Astrocyte (in vitro differentiated cells and primary cell): ENCODE measurements around the gene MCAM. TPM values are rescaled to one million over a fixed set of nuclear protein-coding genes. Genes with fewer than 3 reads are reported as not detected.
A peak's percentile ranks its signal among the peaks of the same experiment; 100 is the strongest.

Experiments
- DNase-seq: peaks from one replicate; pipeline ENCODE4 v3.0.0-alpha.2; 2010; ENCODE audit warnings: low read depth
- FAIRE-seq: peaks from 2 replicates; lab custom pipeline; 2011; peaks lifted over from hg19 to GRCh38; lab: Jason Lieb, UNC
- H2AFZ ChIP-seq: 2 replicates; pipeline ENCODE4 v1.6.0; 2012; ENCODE audit warnings: low read depth, low read length, inconsistent platforms
- H3K27ac ChIP-seq: 2 replicates; pipeline ENCODE4 v1.5.1; 2011; ENCODE audit warnings: low read depth, low read length, inconsistent platforms
- H3K27me3 ChIP-seq: 2 replicates; pipeline ENCODE4 v1.6.0; 2011; ENCODE audit warnings: low read length, inconsistent platforms; ENCODE audit not compliant: insufficient read depth
- H3K36me3 ChIP-seq: 2 replicates; pipeline ENCODE4 v1.5.1; 2011; ENCODE audit warnings: low read length, inconsistent platforms; ENCODE audit not compliant: insufficient read depth
- H3K4me1 ChIP-seq: 2 replicates; pipeline ENCODE4 v1.5.1; 2011; ENCODE audit warnings: low read length, inconsistent platforms; ENCODE audit not compliant: insufficient read depth
- H3K4me2 ChIP-seq: 2 replicates; pipeline ENCODE4 v1.6.0; 2012; ENCODE audit warnings: low read length, inconsistent platforms
- H3K4me3 ChIP-seq: 2 replicates; pipeline ENCODE4 v1.5.1; 2011; ENCODE audit warnings: low read depth, mild to moderate bottlenecking, low read length, inconsistent platforms; ENCODE audit not compliant: insufficient read depth
- H3K79me2 ChIP-seq: 2 replicates; pipeline ENCODE4 v1.6.0; 2012; ENCODE audit warnings: mild to moderate bottlenecking, low read length, inconsistent platforms; ENCODE audit not compliant: insufficient read depth
- H3K9ac ChIP-seq: 2 replicates; pipeline ENCODE4 v1.6.0; 2012; ENCODE audit warnings: mild to moderate bottlenecking, low read length, inconsistent platforms
- H3K9me3 ChIP-seq: 2 replicates; pipeline ENCODE4 v1.5.1; 2012; ENCODE audit warnings: low read depth, mild to moderate bottlenecking, low read length, inconsistent platforms; ENCODE audit not compliant: insufficient read depth
- H4K20me1 ChIP-seq: 2 replicates; pipeline ENCODE4 v1.6.0; 2012; ENCODE audit warnings: low read length, inconsistent platforms; ENCODE audit not compliant: insufficient read depth
- H3K27ac Mint-ChIP-seq: one replicate; pipeline ENCODE4 v1.8.0; 2021; ENCODE audit warnings: mild to moderate bottlenecking, mixed read lengths; ENCODE audit not compliant: unreplicated experiment
- H3K27me3 Mint-ChIP-seq: one replicate; pipeline ENCODE4 v1.8.0; 2021; ENCODE audit warnings: low read depth, mixed read lengths; ENCODE audit not compliant: unreplicated experiment
- H3K36me3 Mint-ChIP-seq: one replicate; pipeline ENCODE4 v1.8.0; 2021; ENCODE audit warnings: low read depth, mixed read lengths; ENCODE audit not compliant: unreplicated experiment
- H3K4me1 Mint-ChIP-seq: one replicate; pipeline ENCODE4 v1.8.0; 2021; ENCODE audit warnings: low read depth, mixed read lengths; ENCODE audit not compliant: unreplicated experiment
- H3K4me3 Mint-ChIP-seq: one replicate; pipeline ENCODE4 v1.8.0; 2021; ENCODE audit warnings: mild to moderate bottlenecking, moderate library complexity, mixed read lengths; ENCODE audit not compliant: unreplicated experiment
- H3K9me3 Mint-ChIP-seq: one replicate; pipeline ENCODE4 v1.8.0; 2021; ENCODE audit warnings: mild to moderate bottlenecking, mixed read lengths; ENCODE audit not compliant: unreplicated experiment
- EZH2 ChIP-seq: IDR thresholded peaks from 2 replicates; pipeline ENCODE4 v1.6.1; 2012; ENCODE audit warnings: mild to moderate bottlenecking, low read length, inconsistent platforms; ENCODE audit not compliant: insufficient read depth
- total RNA-seq: library from RNA; stranded (reverse); gene quantifications from 2 replicates; pipeline ENCODE4 v1.2.1, GENCODE V29; 2021
- TF ChIP-seq, protein P1 (sequence below): IDR thresholded peaks from 2 replicates; pipeline ENCODE4 v1.5.1; 2011; ENCODE audit warnings: low read depth, mild to moderate bottlenecking, inconsistent platforms, low read length, moderate library complexity; ENCODE audit not compliant: insufficient read depth

MCAM gene
- total RNA-seq, 1 donor from 2014 or later: 213 TPM

GRCh38 chr11:119361941-119362725 is 45.2 kb upstream of the MCAM start:
- FAIRE-seq: no peak
- Mint-ChIP-seq H3K4me1 (peaks cover 30% of the 10 kb centered on the region), H3K36me3 (peaks cover 14% of the 10 kb centered on the region), H3K4me3 (peak overlapping the region; percentile 76), H3K27me3 (peaks cover 8% of the 10 kb centered on the region), H3K27ac (peak overlapping the region; percentile 75), H3K9me3 (no peaks in the 10 kb centered on the region)
- Histone ChIP-seq H3K36me3 (no peaks in the 10 kb centered on the region), H3K9ac (no peak overlapping the region), H3K79me2 (no peaks in the 10 kb centered on the region), H3K9me3 (no peaks in the 10 kb centered on the region), H3K27me3 (peaks cover 9% of the 10 kb centered on the region), H4K20me1 (no peaks in the 10 kb centered on the region), H3K4me2 (peak overlapping the region; percentile 78), H3K4me3 (no peak overlapping the region), H3K4me1 (peaks cover 18% of the 10 kb centered on the region), H2AFZ (no peak overlapping the region), H3K27ac (no peak overlapping the region)
- DNase-seq: no peak
- no peak for TF ChIP-seq EZH2
- TF ChIP-seq, protein P1, sequence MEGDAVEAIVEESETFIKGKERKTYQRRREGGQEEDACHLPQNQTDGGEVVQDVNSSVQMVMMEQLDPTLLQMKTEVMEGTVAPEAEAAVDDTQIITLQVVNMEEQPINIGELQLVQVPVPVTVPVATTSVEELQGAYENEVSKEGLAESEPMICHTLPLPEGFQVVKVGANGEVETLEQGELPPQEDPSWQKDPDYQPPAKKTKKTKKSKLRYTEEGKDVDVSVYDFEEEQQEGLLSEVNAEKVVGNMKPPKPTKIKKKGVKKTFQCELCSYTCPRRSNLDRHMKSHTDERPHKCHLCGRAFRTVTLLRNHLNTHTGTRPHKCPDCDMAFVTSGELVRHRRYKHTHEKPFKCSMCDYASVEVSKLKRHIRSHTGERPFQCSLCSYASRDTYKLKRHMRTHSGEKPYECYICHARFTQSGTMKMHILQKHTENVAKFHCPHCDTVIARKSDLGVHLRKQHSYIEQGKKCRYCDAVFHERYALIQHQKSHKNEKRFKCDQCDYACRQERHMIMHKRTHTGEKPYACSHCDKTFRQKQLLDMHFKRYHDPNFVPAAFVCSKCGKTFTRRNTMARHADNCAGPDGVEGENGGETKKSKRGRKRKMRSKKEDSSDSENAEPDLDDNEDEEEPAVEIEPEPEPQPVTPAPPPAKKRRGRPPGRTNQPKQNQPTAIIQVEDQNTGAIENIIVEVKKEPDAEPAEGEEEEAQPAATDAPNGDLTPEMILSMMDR: no peak

GRCh38 chr11:119361056-119361787 is 44.3 kb upstream of the MCAM start:
- Mint-ChIP-seq H3K27ac (peak overlapping the region; percentile 93), H3K4me3 (peak overlapping the region; percentile 27), H3K4me1 (peaks cover 30% of the 10 kb centered on the region), H3K36me3 (peaks cover 14% of the 10 kb centered on the region), H3K27me3 (peaks cover 8% of the 10 kb centered on the region), H3K9me3 (no peaks in the 10 kb centered on the region)
- no peak for TF ChIP-seq EZH2
- TF ChIP-seq, protein P1: no peak
- Histone ChIP-seq H3K79me2 (no peaks in the 10 kb centered on the region), H3K4me1 (peaks cover 18% of the 10 kb centered on the region), H3K9me3 (no peaks in the 10 kb centered on the region), H3K4me2 (peak overlapping the region; percentile 78), H3K9ac (peak overlapping the region; percentile 45), H4K20me1 (no peaks in the 10 kb centered on the region), H3K4me3 (no peak overlapping the region), H3K27me3 (peaks cover 4% of the 10 kb centered on the region), H2AFZ (no peak overlapping the region), H3K36me3 (no peaks in the 10 kb centered on the region), H3K27ac (peak overlapping the region; percentile 35)
- peak; percentile 73 for DNase-seq
- peak; percentile 23 for FAIRE-seq
